Gastroesophageal sphincter (tissue), 4 donors: Measurements from ENCODE around the gene SNAPC4. TPM values are rescaled to one million over a fixed set of nuclear protein-coding genes. Genes with fewer than 3 reads are reported as not detected.

ENCODE experiments used
- ATAC-seq: fragments of 150-250 bp; one replicate; pipeline ENCODE4 v1.9.1; 2016; ENCODE audit warnings: mild to moderate bottlenecking, moderate library complexity
- H3K27ac ChIP-seq, 4 donors: fragments of 200-600 bp; sonication (generic) in 3 of 4; 1 replicate in 3 of 4; 2 replicates in 1 of 4; pipeline ENCODE4 v1.5.1; 2016 to 2019
- H3K27me3 ChIP-seq: fragments of 200-600 bp; sonication (generic); one replicate; pipeline ENCODE4 v1.5.1; 2019
- H3K36me3 ChIP-seq, 2 donors: fragments of 200-600 bp; sonication (generic); one replicate each; pipeline ENCODE4 v1.5.1; 2019; ENCODE audit warnings: control low read depth in 1 of 2
- H3K4me1 ChIP-seq, 3 donors: fragments of 200-600 bp; sonication (generic); 1 replicate in 2 of 3; 2 replicates in 1 of 3; pipeline ENCODE4 v1.5.1; 2016 to 2019; ENCODE audit warnings: control low read depth in 2 of 3
- H3K4me3 ChIP-seq, 2 donors: fragments of 200-600 bp; sonication (generic); one replicate each; pipeline ENCODE4 v1.5.1; 2019; ENCODE audit warnings: mild to moderate bottlenecking in 1 of 2, moderate library complexity in 1 of 2
- H3K9me3 ChIP-seq, 3 donors: fragments of 200-600 bp; sonication (generic); one replicate each; pipeline ENCODE4 v1.5.1; 2017 to 2019; ENCODE audit warnings: control low read depth in 2 of 3
- CTCF ChIP-seq, 4 experiments: fragments of 200-600 bp in 2 of 4; fragments of 450-650 bp in 2 of 4; sonication (generic) in 1 of 4; IDR thresholded peaks; one replicate each; pipeline ENCODE4 v1.5.1; 2017 to 2019; ENCODE audit warnings: antibody characterized with exemption in 4 of 4, mild to moderate bottlenecking in 2 of 4, moderate library complexity in 2 of 4
- EP300 ChIP-seq: sonication (generic); formaldehyde crosslinking; IDR thresholded peaks from one replicate; pipeline ENCODE4 v1.6.1; 2017; ENCODE audit warnings: antibody characterized with exemption, mild to moderate bottlenecking
- POLR2A ChIP-seq, 2 donors: fragments of 450-650 bp; IDR thresholded peaks; one replicate each; pipeline ENCODE4 v1.6.1; 2017; ENCODE audit warnings: antibody characterized with exemption in 2 of 2, mild to moderate bottlenecking in 2 of 2, moderate library complexity in 1 of 2
- POLR2AphosphoS5 ChIP-seq: sonication (generic); formaldehyde crosslinking; IDR thresholded peaks from one replicate; pipeline ENCODE4 v1.6.1; 2017; ENCODE audit warnings: antibody characterized with exemption
- WGBS, 2 donors: methylation state at CpG; one replicate each; pipeline ENCODE4 v1.1.5; 2018; ENCODE audit warnings: low coverage in 1 of 2; 5-methylcytosine and 5-hydroxymethylcytosine counted together
- total RNA-seq, 4 donors: library from RNA; depleted of rRNA; stranded (reverse); fragments of >200 nt; gene quantifications; one replicate each; pipeline ENCODE4 v1.1.0, GENCODE V29; 2016

The SNAPC4 gene
- total RNA-seq, 4 donors from 2014 or later, result 3.5 to 8.4 (median 5.5) TPM

DNA sequence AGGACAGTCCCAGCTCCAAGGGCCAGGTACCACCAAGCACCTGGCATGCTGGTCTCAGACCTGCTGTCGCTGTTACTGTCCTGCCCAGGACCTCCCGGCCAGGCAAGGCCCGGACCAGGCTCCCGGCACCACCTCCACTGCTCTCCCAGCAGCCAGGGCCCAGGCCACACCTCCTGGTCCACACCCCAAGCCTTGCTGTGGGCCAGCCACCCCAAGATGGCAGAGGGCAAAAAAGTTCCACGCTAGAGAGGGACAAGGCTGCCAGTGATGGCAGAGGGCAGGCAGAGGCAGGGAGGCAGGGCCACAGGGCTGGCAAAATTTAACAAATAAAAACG, 37.6 kb downstream of the SNAPC4 start:
- H3K27me3 ChIP-seq, result peaks cover 27% of the 10 kb centered on the region
- WGBS, 2 donors, result 67 to 86% methylated on average over 1 of the region's 6 CpGs
- H3K36me3 ChIP-seq, result peaks cover 0 to 30% of the 10 kb centered on the region in 2 donors
- no peaks in the 10 kb centered on the region for H3K9me3 ChIP-seq
- H3K4me1 ChIP-seq, result peaks cover 0 to 40% (median 17%) of the 10 kb centered on the region in 3 donors
- TF ChIP-seq POLR2AphosphoS5 (no peak), POLR2A (IDR thresholded peaks at IDR 0.05) (no peak), EP300 (no peak), CTCF (IDR thresholded peaks at IDR 0.05) (no peak)
- no peak overlapping the region for H3K4me3 ChIP-seq
- H3K27ac ChIP-seq, result peak overlapping the region in 3 of 4 donors; percentile 90 to 97 (median 95)
- ATAC-seq, result no peak

- TF ChIP-seq POLR2AphosphoS5, result peak; percentile 3
- no peak for TF ChIP-seq CTCF (IDR thresholded peaks at IDR 0.05)
- TF ChIP-seq EP300, result no peak
- ATAC-seq, result no peak
- H3K4me1 ChIP-seq, result peaks cover 0 to 40% (median 17%) of the 10 kb centered on the region in 3 donors
- peaks cover 22% of the 10 kb centered on the region for H3K27me3 ChIP-seq
- peaks cover 0 to 35% of the 10 kb centered on the region in 2 donors for H3K36me3 ChIP-seq
- peak overlapping the region in 3 of 4 donors; percentile 90 to 97 (median 95) for H3K27ac ChIP-seq
- no peaks in the 10 kb centered on the region for H3K9me3 ChIP-seq
- no peak overlapping the region for H3K4me3 ChIP-seq
- 90% methylated on average over 2 of the region's 26 CpGs; no CpG with 5 or more reads in 1 of the 2 donors for WGBS, 2 donors
Measured at GRCh38 chr9:136361754-136362449, 38.1 kb downstream of the SNAPC4 start.

- H3K27me3 ChIP-seq, result peaks cover 15% of the 10 kb centered on the region
- H3K4me1 ChIP-seq, result peaks cover 0 to 40% (median 17%) of the 10 kb centered on the region in 3 donors
- H3K4me3 ChIP-seq, result no peak overlapping the region
- no peak for TF ChIP-seq POLR2AphosphoS5
- no peak for TF ChIP-seq CTCF (IDR thresholded peaks at IDR 0.05)
- TF ChIP-seq EP300, result no peak
- TF ChIP-seq POLR2A (IDR thresholded peaks at IDR 0.05), result no peak
- no peaks in the 10 kb centered on the region for H3K9me3 ChIP-seq
- peak overlapping the region in 3 of 4 donors; percentile 28 to 97 (median 90) for H3K27ac ChIP-seq
- WGBS, 2 donors, result 35 to 50% methylated on average over 5 to 10 of the region's 43 CpGs
- ATAC-seq, result no peak
- H3K36me3 ChIP-seq, result peaks cover 0 to 42% of the 10 kb centered on the region in 2 donors
Measured at GRCh38 chr9:136361047-136361753, 38.8 kb downstream of the SNAPC4 start.

DNA sequence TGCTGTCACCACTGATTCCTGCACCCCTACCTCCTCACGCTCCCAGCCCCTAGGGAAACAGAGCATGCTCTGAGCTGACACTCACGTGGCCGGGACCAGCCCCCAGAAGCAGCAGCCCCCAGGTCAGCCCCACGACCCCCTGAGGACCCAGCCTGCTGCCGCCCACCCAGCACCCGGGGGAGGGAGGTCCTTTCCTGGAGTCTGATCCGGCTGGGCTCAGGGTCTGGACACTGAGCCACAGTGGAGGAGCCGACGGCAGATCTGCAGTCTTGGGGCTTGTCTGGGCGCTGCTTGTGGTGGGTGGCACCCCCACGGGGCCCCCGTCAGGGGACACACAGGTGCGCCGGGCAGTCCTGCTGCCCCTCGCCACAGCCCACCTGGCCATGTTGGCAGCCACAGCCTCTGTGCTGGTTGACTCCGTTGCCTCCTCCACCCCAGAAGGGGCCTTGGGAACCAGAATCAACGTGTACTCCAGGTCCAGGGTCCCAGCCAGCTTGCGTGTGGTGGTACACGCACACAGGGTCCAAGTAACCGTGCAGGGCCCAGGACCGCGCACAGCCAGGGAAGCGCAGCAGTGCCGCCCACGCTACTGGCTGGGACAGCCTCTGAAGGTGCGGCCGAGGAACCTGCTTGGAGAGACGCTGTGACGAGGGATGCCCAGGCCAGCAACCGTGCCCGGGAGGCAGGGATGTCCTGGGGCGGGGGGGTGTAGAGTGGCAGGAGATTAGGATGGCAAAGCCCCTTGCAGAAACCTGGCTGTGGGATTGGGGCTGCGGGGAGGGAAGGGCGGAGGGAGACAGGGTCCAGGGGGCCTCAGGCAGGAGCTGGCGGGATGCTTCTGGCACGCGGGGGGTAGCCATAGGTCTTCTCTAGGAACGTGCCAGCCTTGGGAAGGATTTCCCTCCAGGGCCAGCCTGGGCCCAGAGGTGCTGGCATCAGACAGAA, 39.9 kb downstream of the SNAPC4 start:
- peaks cover 0 to 49% of the 10 kb centered on the region in 2 donors for H3K36me3 ChIP-seq
- peaks cover 10% of the 10 kb centered on the region for H3K27me3 ChIP-seq
- no peak overlapping the region for H3K27ac ChIP-seq
- H3K4me1 ChIP-seq, result peaks cover 0 to 50% (median 17%) of the 10 kb centered on the region in 3 donors
- no peak for ATAC-seq
- 83 to 88% methylated on average over 2 to 4 of the region's 38 CpGs for WGBS, 2 donors
- TF ChIP-seq POLR2AphosphoS5, result no peak
- TF ChIP-seq CTCF (IDR thresholded peaks at IDR 0.05), result no peak
- no peak for TF ChIP-seq POLR2A (IDR thresholded peaks at IDR 0.05)
- no peak for TF ChIP-seq EP300
- no peak overlapping the region for H3K4me3 ChIP-seq
- H3K9me3 ChIP-seq, result no peaks in the 10 kb centered on the region
